HEK293T (cell line): ENCODE data around the gene JAZF1.

Experiments
- CTCF ChIA-PET: fragments of 350-600 bp; formaldehyde crosslinking; extraction: SDS; loops from one replicate; lab custom pipeline; 2021; ENCODE audit warnings: antibody characterized with exemption, inconsistent platforms; lab: Yijun Ruan, JAX
- POLR2A ChIA-PET: fragments of 350-600 bp; formaldehyde crosslinking; extraction: SDS; loops from one replicate; lab custom pipeline; 2020; ENCODE audit warnings: antibody characterized with exemption, inconsistent platforms; lab: Yijun Ruan, JAX
- DNase-seq: peaks from one replicate; pipeline ENCODE4 v3.0.0; 2012; ENCODE audit warnings: mixed read lengths; ENCODE audit errors: extremely low spot score
- ARNT ChIP-seq: fragments of 450-650 bp; IDR thresholded peaks from 2 replicates; pipeline ENCODE4 v1.6.1; 2017; ENCODE audit warnings: mild to moderate bottlenecking
- BHLHE40 ChIP-seq: fragments of 450-650 bp; IDR thresholded peaks from 2 replicates; pipeline ENCODE4 v1.6.1; 2016; ENCODE audit warnings: mild to moderate bottlenecking, moderate library complexity, borderline replicate concordance
- CTBP1 ChIP-seq: fragments of 450-650 bp; IDR thresholded peaks from 2 replicates; pipeline ENCODE4 v1.6.1; 2016; ENCODE audit warnings: borderline replicate concordance
- ELF4 ChIP-seq: fragments of 450-650 bp; IDR thresholded peaks from 2 replicates; pipeline ENCODE4 v1.6.1; 2017; ENCODE audit warnings: antibody characterized with exemption
- FOXA1 ChIP-seq: fragments of 450-650 bp; IDR thresholded peaks from 2 replicates; pipeline ENCODE4 v1.6.1; 2016; ENCODE audit warnings: mild to moderate bottlenecking
- FOXK2 ChIP-seq: fragments of 450-650 bp; IDR thresholded peaks from 2 replicates; pipeline ENCODE4 v1.6.1; 2016; ENCODE audit warnings: mild to moderate bottlenecking
- FOXM1 ChIP-seq: fragments of 450-650 bp; IDR thresholded peaks from 2 replicates; pipeline ENCODE4 v1.6.1; 2017; ENCODE audit warnings: mild to moderate bottlenecking, borderline replicate concordance
- HDGF ChIP-seq: fragments of 450-650 bp; IDR thresholded peaks from 2 replicates; pipeline ENCODE4 v1.6.1; 2017; ENCODE audit warnings: antibody characterized with exemption, borderline replicate concordance
- L3MBTL2 ChIP-seq: fragments of 450-650 bp; conservative IDR thresholded peaks from 2 replicates; pipeline ENCODE4 v1.6.1; 2016; ENCODE audit warnings: mild to moderate bottlenecking
- LEF1 ChIP-seq: fragments of 450-650 bp; IDR thresholded peaks from 2 replicates; pipeline ENCODE4 v1.6.1; 2017; ENCODE audit warnings: mild to moderate bottlenecking, borderline replicate concordance
- NFRKB ChIP-seq: fragments of 450-650 bp; IDR thresholded peaks from 2 replicates; pipeline ENCODE4 v1.6.1; 2016; ENCODE audit warnings: mild to moderate bottlenecking, moderate library complexity
- PKNOX1 ChIP-seq: fragments of 450-650 bp; IDR thresholded peaks from 2 replicates; pipeline ENCODE4 v1.6.1; 2016
- SP1 ChIP-seq: fragments of 450-650 bp; IDR thresholded peaks from 2 replicates; pipeline ENCODE4 v1.6.1; 2017
- SUZ12 ChIP-seq: fragments of 450-650 bp; IDR thresholded peaks from 2 replicates; pipeline ENCODE4 v1.6.1; 2016; ENCODE audit warnings: mild to moderate bottlenecking
- TARDBP ChIP-seq: fragments of 450-650 bp; IDR thresholded peaks from 2 replicates; pipeline ENCODE4 v1.6.1; 2016
- ZNF384 ChIP-seq: fragments of 450-650 bp; IDR thresholded peaks from 2 replicates; pipeline ENCODE4 v1.6.1; 2016

JAZF1 gene

GRCh38 chr7:28149291-28150101 lies 31.1 kb downstream of the JAZF1 start:
- ChIA-PET POLR2A (no interaction called here), CTCF (no interaction called here)
- DNase-seq = no peak
- TF ChIP-seq HDGF (no peak), PKNOX1 (no peak), L3MBTL2 (no peak), FOXM1 (no peak), CTBP1 (no peak), ZNF384 (no peak), ELF4 (no peak), FOXK2 (no peak), NFRKB (no peak), TARDBP (no peak), FOXA1 (no peak), ARNT (no peak), SP1 (no peak), LEF1 (no peak), SUZ12 (no peak), BHLHE40 (no peak)

- ChIA-PET POLR2A (no interaction called here), CTCF (no interaction called here)
- TF ChIP-seq FOXA1 = no peak
- TF ChIP-seq LEF1 = no peak
- TF ChIP-seq ELF4 = no peak
- no peak for TF ChIP-seq NFRKB
- no peak for TF ChIP-seq TARDBP
- no peak for TF ChIP-seq HDGF
- TF ChIP-seq CTBP1 = no peak
- TF ChIP-seq SUZ12 = no peak
- TF ChIP-seq ZNF384 = no peak
- no peak for TF ChIP-seq SP1
- no peak for TF ChIP-seq PKNOX1
- no peak for TF ChIP-seq FOXM1
- TF ChIP-seq ARNT = no peak
- no peak for TF ChIP-seq FOXK2
- no peak for TF ChIP-seq BHLHE40
- TF ChIP-seq L3MBTL2 = no peak
- no peak for DNase-seq
Observed at GRCh38 chr7:28145931-28146330, 34.7 kb downstream of the JAZF1 start.

GRCh38 chr7:28145090-28145626 lies 35.4 kb downstream of the JAZF1 start:
- TF ChIP-seq FOXK2 (no peak), SUZ12 (no peak), HDGF (no peak), ARNT (no peak), FOXM1 (no peak), SP1 (no peak)
- DNase-seq = no peak
- ChIA-PET POLR2A (no interaction called here), CTCF (no interaction called here)

GRCh38 chr7:28144266-28144665 lies 36.3 kb downstream of the JAZF1 start:
- CTCF ChIA-PET = interaction anchor here (0.6 kb wide), 1 partner anchor 272 kb away, joined by 3 read pairs; no protein-coding TSS in a partner anchor
- TF ChIP-seq PKNOX1 (peak; percentile 81), SUZ12 (no peak)
- peak; percentile 19 for DNase-seq
- POLR2A ChIA-PET = no interaction called here

GRCh38 chr7:28142650-28143049 lies 37.9 kb downstream of the JAZF1 start:
- no peak for DNase-seq
- CTCF ChIA-PET = interaction anchor here (1.0 kb wide), 1 partner anchor 12 kb away, joined by 4 read pairs; no protein-coding TSS in a partner anchor
- POLR2A ChIA-PET = no interaction called here
- no peak for TF ChIP-seq TARDBP
- TF ChIP-seq ELF4 = no peak
- no peak for TF ChIP-seq NFRKB
- no peak for TF ChIP-seq FOXM1
- TF ChIP-seq CTBP1 = no peak
- no peak for TF ChIP-seq L3MBTL2
- TF ChIP-seq BHLHE40 = no peak
- no peak for TF ChIP-seq ARNT
- TF ChIP-seq FOXA1 = no peak
- TF ChIP-seq SUZ12 = no peak
- TF ChIP-seq PKNOX1 = no peak
- no peak for TF ChIP-seq SP1
- TF ChIP-seq ZNF384 = no peak
- TF ChIP-seq LEF1 = no peak
- no peak for TF ChIP-seq FOXK2
- TF ChIP-seq HDGF = no peak
